WTC11 (cell line): ENCODE results near the gene NAXD.

Source experiments
- ATF2 ChIP-seq: sonication (generic); formaldehyde crosslinking; IDR thresholded peaks from 2 replicates; pipeline ENCODE4 v1.8.1; 2022; ENCODE audit warnings: low read depth, missing genetic modification reagents, borderline replicate concordance
- ATF3 ChIP-seq: sonication (generic); formaldehyde crosslinking; conservative IDR thresholded peaks from 2 replicates; pipeline ENCODE4 v1.8.1; 2022; ENCODE audit warnings: mild to moderate bottlenecking, missing genetic modification reagents
- CBFB ChIP-seq: sonication (generic); formaldehyde crosslinking; IDR thresholded peaks from 2 replicates; pipeline ENCODE4 v1.8.1; 2022; ENCODE audit warnings: mild to moderate bottlenecking, low read depth, missing genetic modification reagents
- CREM ChIP-seq: sonication (generic); formaldehyde crosslinking; IDR thresholded peaks from 2 replicates; pipeline ENCODE4 v1.8.1; 2022; ENCODE audit warnings: mild to moderate bottlenecking, missing genetic modification reagents, moderate library complexity
- CTCF ChIP-seq: fragments of 200-600 bp; IDR thresholded peaks from 2 replicates; pipeline ENCODE4 v1.8.0; 2022; ENCODE audit warnings: antibody characterized with exemption
- ERG ChIP-seq: fragments of 250-450 bp; sonication (Bioruptor Pico); IDR thresholded peaks from 2 replicates; pipeline ENCODE4 v1.8.0; 2021; ENCODE audit warnings: mild to moderate bottlenecking
- MAX ChIP-seq: sonication (generic); formaldehyde crosslinking; IDR thresholded peaks from 2 replicates; pipeline ENCODE4 v1.8.0; 2022; ENCODE audit warnings: mild to moderate bottlenecking, missing genetic modification reagents
- MLX ChIP-seq: sonication (generic); formaldehyde crosslinking; IDR thresholded peaks from 2 replicates; pipeline ENCODE4 v1.8.1; 2023; ENCODE audit warnings: mild to moderate bottlenecking, missing genetic modification reagents, moderate library complexity
- SOX15 ChIP-seq: fragments of 250-450 bp; sonication (Bioruptor Pico); IDR thresholded peaks from 2 replicates; pipeline ENCODE4 v1.9.0; 2021; ENCODE audit warnings: mild to moderate bottlenecking
- TP53 ChIP-seq: sonication (generic); formaldehyde crosslinking; IDR thresholded peaks from 2 replicates; pipeline ENCODE4 v1.8.1; 2023; ENCODE audit warnings: mild to moderate bottlenecking, missing genetic modification reagents
- ZNF121 ChIP-seq: sonication (generic); formaldehyde crosslinking; IDR thresholded peaks from 2 replicates; pipeline ENCODE4 v1.8.0; 2023; ENCODE audit warnings: missing genetic modification reagents
- ZNF263 ChIP-seq: sonication (generic); formaldehyde crosslinking; IDR thresholded peaks from 2 replicates; pipeline ENCODE4 v1.8.1; 2022; ENCODE audit warnings: low read depth, mild to moderate bottlenecking, moderate library complexity, missing genetic modification reagents
- ZNF317 ChIP-seq: sonication (generic); formaldehyde crosslinking; IDR thresholded peaks from 2 replicates; pipeline ENCODE4 v1.8.1; 2023; ENCODE audit warnings: low read depth, mild to moderate bottlenecking, moderate library complexity, missing genetic modification reagents, borderline replicate concordance
- ZNF416 ChIP-seq: fragments of 250-450 bp; sonication (Bioruptor Pico); IDR thresholded peaks from 2 replicates; pipeline ENCODE4 v1.9.0; 2021; ENCODE audit warnings: mild to moderate bottlenecking, inconsistent platforms

- TF ChIP-seq CREM (CRISPR knock-in tag) (no peak), MLX (no peak), CBFB (no peak), ATF3 (CRISPR knock-in tag) (no peak), CTCF (no peak), ZNF317 (CRISPR knock-in tag) (no peak), ZNF263 (CRISPR knock-in tag) (no peak), ZNF416 (CRISPR knock-in tag) (no peak), MAX (no peak), SOX15 (no peak), TP53 (CRISPR knock-in tag) (no peak), ATF2 (CRISPR knock-in tag) (no peak), ZNF121 (CRISPR knock-in tag) (no peak), ERG (CRISPR knock-in tag) (no peak)
Measured at GRCh38 chr13:110634558-110634957, 19.2 kb downstream of the NAXD start.
